ENCODE data around the gene PPP1R3F.

DNA sequence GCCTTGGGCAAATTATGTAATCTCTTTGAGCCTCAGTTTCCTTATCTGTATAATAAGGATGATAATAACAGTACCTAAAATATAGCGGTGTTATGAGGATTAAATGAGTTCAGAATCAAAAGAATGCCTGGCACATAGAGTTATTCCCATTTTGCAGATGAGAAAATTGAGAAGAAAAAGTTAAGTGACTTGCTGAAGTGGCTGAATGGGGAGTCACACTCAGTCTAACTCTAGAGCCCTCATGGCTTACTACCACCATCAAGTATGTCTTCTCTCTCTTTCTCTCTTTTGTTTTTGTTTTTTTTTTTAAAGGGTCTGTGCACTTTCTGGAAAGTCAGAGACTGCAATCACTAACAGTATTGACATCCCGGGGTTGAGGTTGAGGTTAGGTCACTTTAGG is 37.1 kb upstream of the PPP1R3F start:
- no peak for TF ChIP-seq POLR2A (IDR thresholded peaks at IDR 0.05; ENCODE audit: low read length)
- TF ChIP-seq GATA1 (IDR thresholded peaks at IDR 0.05; ENCODE audit: low read depth, low read length) = no peak

Data from erythroblast (primary cell).